Measurements from ENCODE around the gene PPP1R14C. TPM values are rescaled to one million over a fixed set of nuclear protein-coding genes. Genes with fewer than 3 reads are reported as not detected.

The PPP1R14C gene
- total RNA-seq, 4 donors from 2014 or later, result 2.1 to 2.9 TPM; not detected in 2

GRCh38 chr6:150298676-150299075 lies 155.8 kb downstream of the PPP1R14C start:
- no peaks in the 10 kb centered on the region for H3K4me1 ChIP-seq
- intact Hi-C loops (cut with DNase I; ENCODE audit: low total_unique reads), result no loop called here
- no peaks in the 10 kb centered on the region for H3K27me3 ChIP-seq
- H3K36me3 ChIP-seq, result no peaks in the 10 kb centered on the region
- peaks cover 0 to 3% of the 10 kb centered on the region in 2 donors for H3K9me3 ChIP-seq
- TF ChIP-seq CTCF (IDR thresholded peaks at IDR 0.05) (no peak), POLR2A (IDR thresholded peaks at IDR 0.05) (no peak)
- no peak for DNase-seq
- H3K27ac ChIP-seq, result no peak overlapping the region
- H3K4me3 ChIP-seq, result no peak overlapping the region

Small RNAs within 50 kb of the gene (small RNA-seq; reads per million reads assigned to genes)
- not detected for gene RF01210

Other genes starting within 250 kb of the PPP1R14C start
- gene RAET1E, start 244.9 kb upstream of the PPP1R14C start, total RNA-seq, result under 1 TPM in 1 of 4 donors, not detected in 3; 0.55 TPM
- gene RAET1G, start 219.9 kb upstream of the PPP1R14C start, total RNA-seq, result 1 to 10 TPM in 1 of 4 donors, not detected in 3; 1.4 TPM
- gene ULBP2, start 201.0 kb upstream of the PPP1R14C start, total RNA-seq, result under 1 TPM in 2 of 4 donors, not detected in 2; 0.21 to 0.34 TPM
- not detected for gene ULBP1, start 179.1 kb upstream of the PPP1R14C start, total RNA-seq
- gene RAET1L, start 117.5 kb upstream of the PPP1R14C start, total RNA-seq, result not detected
- 1 to 10 TPM in 1 of 4 donors, under 1 TPM in 1, not detected in 2; 0.61 to 2.9 TPM for gene ULBP3, start 73.9 kb upstream of the PPP1R14C start, total RNA-seq
- gene IYD, start 226.0 kb downstream of the PPP1R14C start, total RNA-seq, result not detected

All from uterus (tissue), 4 donors.